HepG2 (cell line): ENCODE measurements around the gene CDC42EP5. TPM values are rescaled to one million over a fixed set of nuclear protein-coding genes. Genes with fewer than 3 reads are reported as not detected.

ENCODE experiments used
- ATAC-seq: fragments of 200-7000 bp; cut with Tn5 transposase; 3 replicates; pipeline ENCODE4 v1.9.1; 2020; ENCODE audit warnings: mild to moderate bottlenecking, moderate library complexity
- BruUV-seq: library from RNA; stranded (reverse); fragments of 400-500 nt; replicated peaks from 2 replicates; lab custom pipeline; 2021; lab: Mats Ljungman, UMichigan
- CTCF ChIA-PET: fragments of 300-600 bp; formaldehyde crosslinking; extraction: SDS; loops from one replicate; lab custom pipeline; 2021; ENCODE audit warnings: low total read pairs, inconsistent platforms, low intra/inter-chr PET ratio; lab: Yijun Ruan, JAX
- POLR2A ChIA-PET: fragments of 350-600 bp; sonication (Branson Sonifier 250); formaldehyde crosslinking; loops from one replicate; lab custom pipeline; 2020; ENCODE audit warnings: antibody characterized with exemption, inconsistent platforms; lab: Yijun Ruan, JAX
- DNase-seq: peaks from one replicate; pipeline ENCODE4 v3.0.0-alpha.2; 2015; ENCODE audit warnings: low spot score
- FAIRE-seq: peaks from 3 replicates; lab custom pipeline; 2011; peaks lifted over from hg19 to GRCh38; lab: Jason Lieb, UNC
- H2AFZ ChIP-seq: one replicate; pipeline ENCODE4 v1.6.1; 2011; ENCODE audit warnings: low read length, inconsistent platforms
- H3K27ac ChIP-seq: fragments of 300-600 bp; 3 replicates; pipeline ENCODE4 v1.8.0; 2011; ENCODE audit warnings: mixed run types, mild to moderate bottlenecking, mixed read lengths, low read length, inconsistent platforms; ENCODE audit not compliant: insufficient read depth; ENCODE audit errors: extremely low read length
- H3K27me3 ChIP-seq, 2 experiments: fragments of 200-600 bp in 1 of 2; 2 replicates in 1 of 2; 3 replicates in 1 of 2; pipeline versions ENCODE4 v1.6.0 to v1.8.0; 2011; ENCODE audit warnings: low read length in 2 of 2, mild to moderate bottlenecking in 2 of 2, moderate library complexity in 2 of 2, inconsistent platforms in 1 of 2; ENCODE audit not compliant: insufficient read depth in 2 of 2, control insufficient read depth in 1 of 2
- H3K36me3 ChIP-seq, 2 experiments: fragments of 200-600 bp in 1 of 2; replicated peaks in 1 of 2; 2 replicates in 1 of 2; 3 replicates in 1 of 2; pipeline versions ENCODE4 v1.5.1 to v1.8.0; 2011; ENCODE audit warnings: low read length in 2 of 2, inconsistent platforms in 1 of 2; ENCODE audit not compliant: insufficient read depth in 2 of 2, control insufficient read depth in 1 of 2
- H3K4me1 ChIP-seq: 2 replicates; pipeline ENCODE4 v1.5.1; 2012; ENCODE audit warnings: low read length, inconsistent platforms; ENCODE audit not compliant: insufficient read depth
- H3K4me2 ChIP-seq: 2 replicates; pipeline ENCODE4 v1.6.0; 2011; ENCODE audit warnings: low read depth, low read length, inconsistent platforms
- H3K4me3 ChIP-seq, 3 experiments: fragments of 200-600 bp in 1 of 3; sonication (generic), shearing (Covaris generic) in 1 of 3; replicated peaks in 1 of 3; 2 replicates each; pipeline ENCODE4 v1.5.1; 2011 to 2016; ENCODE audit warnings: low read length in 3 of 3, inconsistent platforms in 2 of 3, low read depth in 2 of 3, mild to moderate bottlenecking in 2 of 3, control low read depth in 1 of 3, mixed read lengths in 1 of 3; ENCODE audit not compliant: insufficient read depth in 1 of 3
- H3K79me2 ChIP-seq: one replicate; pipeline ENCODE4 v1.6.1; 2011; ENCODE audit warnings: low read length, inconsistent platforms; ENCODE audit not compliant: insufficient read depth
- H3K9ac ChIP-seq: 2 replicates; pipeline ENCODE4 v1.6.0; 2011; ENCODE audit warnings: mild to moderate bottlenecking, low read depth, low read length, inconsistent platforms; ENCODE audit not compliant: insufficient read depth
- H3K9me3 ChIP-seq: 2 replicates; pipeline ENCODE4 v1.5.1; 2012; ENCODE audit warnings: mild to moderate bottlenecking, low read length
- H4K20me1 ChIP-seq: 2 replicates; pipeline ENCODE4 v1.6.0; 2011; ENCODE audit warnings: inconsistent platforms, mild to moderate bottlenecking, low read length, moderate library complexity; ENCODE audit not compliant: insufficient read depth
- ASH2L ChIP-seq: fragments of 300-600, 200-600 bp; sonication (generic); IDR thresholded peaks from 2 replicates; pipeline ENCODE4 v1.7.0; 2017; ENCODE audit warnings: low read depth, mild to moderate bottlenecking, moderate library complexity, mixed read lengths, low read length; ENCODE audit not compliant: insufficient read length
- ATM ChIP-seq: fragments of 450-650 bp; IDR thresholded peaks from 2 replicates; pipeline ENCODE4 v1.7.1; 2017; ENCODE audit warnings: mild to moderate bottlenecking, borderline replicate concordance
- ELF3 ChIP-seq: IDR thresholded peaks from 2 replicates; pipeline ENCODE4 v1.6.1; 2016; ENCODE audit warnings: missing genetic modification reagents, missing compliant biosample characterization
- NFKB2 ChIP-seq: sonication (generic); formaldehyde crosslinking; IDR thresholded peaks from 2 replicates; pipeline ENCODE4 v1.4.0; 2020; ENCODE audit warnings: missing genetic modification reagents, borderline replicate concordance
- NR3C1 ChIP-seq: sonication (generic); formaldehyde crosslinking; IDR thresholded peaks from 2 replicates; pipeline ENCODE4 v1.4.0; 2020; ENCODE audit warnings: missing genetic modification reagents
- SP140L ChIP-seq: sonication (generic); formaldehyde crosslinking; IDR thresholded peaks from 2 replicates; pipeline ENCODE4 v1.4.0; 2020; ENCODE audit warnings: missing genetic modification reagents, borderline replicate concordance
- STAG1 ChIP-seq: sonication (generic); formaldehyde crosslinking; IDR thresholded peaks from 2 replicates; pipeline ENCODE4 v1.4.0; 2020; ENCODE audit warnings: missing genetic modification reagents
- TBP ChIP-seq: sonication (generic); formaldehyde crosslinking; IDR thresholded peaks from 2 replicates; pipeline ENCODE4 v1.5.0; 2020; ENCODE audit warnings: missing genetic modification reagents
- TBX2 ChIP-seq: sonication (generic); formaldehyde crosslinking; IDR thresholded peaks from 2 replicates; pipeline ENCODE4 v1.5.0; 2020; ENCODE audit warnings: missing genetic modification reagents, mild to moderate bottlenecking, borderline replicate concordance
- TCF7 ChIP-seq: sonication (generic); IDR thresholded peaks from 2 replicates; pipeline ENCODE4 v1.6.1; 2016; ENCODE audit warnings: antibody characterized with exemption, low read depth
- ZBTB7B ChIP-seq: sonication (generic); formaldehyde crosslinking; IDR thresholded peaks from 2 replicates; pipeline ENCODE4 v1.4.0; 2020; ENCODE audit warnings: missing genetic modification reagents
- ZFYVE20 ChIP-seq: sonication (generic); formaldehyde crosslinking; IDR thresholded peaks from 2 replicates; pipeline ENCODE4 v1.8.0; 2023; ENCODE audit warnings: low read depth, mild to moderate bottlenecking, moderate library complexity, missing genetic modification reagents, borderline replicate concordance
- ZNF230 ChIP-seq: sonication (generic); formaldehyde crosslinking; IDR thresholded peaks from 2 replicates; pipeline ENCODE4 v1.4.0; 2020; ENCODE audit warnings: mild to moderate bottlenecking, missing genetic modification reagents
- ZNF333 ChIP-seq: sonication (generic); formaldehyde crosslinking; IDR thresholded peaks from 2 replicates; pipeline ENCODE4 v1.4.0; 2020; ENCODE audit warnings: mild to moderate bottlenecking, missing genetic modification reagents, borderline replicate concordance
- ZNF564 ChIP-seq: sonication (generic); formaldehyde crosslinking; IDR thresholded peaks from 2 replicates; pipeline ENCODE4 v1.8.1; 2023; ENCODE audit warnings: mild to moderate bottlenecking, missing genetic modification reagents
- ZNF770 ChIP-seq: sonication (generic); formaldehyde crosslinking; IDR thresholded peaks from 2 replicates; pipeline ENCODE4 v1.5.0; 2020; ENCODE audit warnings: mild to moderate bottlenecking, missing genetic modification reagents
- ZSCAN25 ChIP-seq: sonication (generic); formaldehyde crosslinking; IDR thresholded peaks from 2 replicates; pipeline ENCODE4 v1.8.0; 2022; ENCODE audit warnings: mild to moderate bottlenecking, missing genetic modification reagents
- WGBS: methylation state at CpG from one replicate; pipeline ENCODE4 v1.1.6; 2017; ENCODE audit warnings: low lambda C conversion rate; 5-methylcytosine and 5-hydroxymethylcytosine counted together
- in situ Hi-C: cut with HindIII; loops from 2 replicates; pipeline ENCODE4 v1.10.0; 2017; ENCODE audit warnings: low pct_unique_long_range_greater_than_20kb; ENCODE audit not compliant: extremely low pct_ligation_motif_present
- intact Hi-C: fragments of 100-400 bp; cut with micrococcal nuclease; formaldehyde crosslinking; loops from one replicate; pipeline ENCODE4 v1.10.0; 2022; ENCODE audit not compliant: unreplicated experiment
- polyA plus RNA-seq, 8 experiments: library from polyadenylated mRNA; depleted of rRNA in 3 of 8; stranded (reverse) in 7 of 8; unstranded in 1 of 8; fragments of >200 nt; fragmentation: Illumina TruSeq in 4 of 8; extraction: Trizol in 4 of 8; gene quantifications; 2 replicates each; pipeline versions ENCODE4 v1.2.1 to v1.2.3, GENCODE V29; 2011 to 2016; ENCODE audit warnings: low read depth in 4 of 8, missing spikeins in 1 of 8, mixed read lengths in 1 of 8; ENCODE audit not compliant: insufficient read depth in 1 of 8
- total RNA-seq, 5 experiments: library from RNA; depleted of rRNA; stranded (reverse); fragments of >200 nt; fragmentation: Illumina TruSeq; extraction: Trizol; gene quantifications; 2 replicates each; pipeline ENCODE4 v1.2.3, GENCODE V29; 2016; ENCODE audit warnings: low read depth in 1 of 5
- TF ChIP-seq, protein P1 (sequence below): IDR thresholded peaks from 2 replicates; pipeline ENCODE4 v1.6.1; 2016
- TF ChIP-seq, protein P2 (sequence below): sonication (generic); formaldehyde crosslinking; IDR thresholded peaks from 2 replicates; pipeline ENCODE4 v1.8.1; 2023; ENCODE audit warnings: mild to moderate bottlenecking, inconsistent platforms, moderate library complexity, missing genetic modification reagents, borderline replicate concordance

The CDC42EP5 gene
- total and polyA plus RNA-seq, 2 of the 13 experiments (the other 11 are each of a cell fraction or from before 2014, with no cell fraction given) = 0.41 to 1.6 TPM

- Histone ChIP-seq H3K9me3 (no peaks in the 10 kb centered on the region), H3K4me3 (peak overlapping the region; percentile 35 to 64 (median 43); a peak in 3 of 6 replicates), H2AFZ (no peak overlapping the region), H3K4me2 (peak overlapping the region; percentile 90), H3K27me3 (no peaks in the 10 kb centered on the region), H4K20me1 (no peaks in the 10 kb centered on the region), H3K36me3 (no peaks in the 10 kb centered on the region), H3K9ac (peak overlapping the region; percentile 79), H3K4me1 (peaks cover 63% of the 10 kb centered on the region), H3K27ac (peak overlapping the region; percentile 73), H3K79me2 (no peaks in the 10 kb centered on the region)
- FAIRE-seq (peak; percentile 90), DNase-seq (peak; percentile 97), ATAC-seq (peak; percentile 83)
- in situ Hi-C loops (no loop called here), intact Hi-C loops (no loop called here)
- ChIA-PET CTCF (no interaction called here), POLR2A (interaction anchor here (0.6 to 4.4 kb wide), 17 partner anchors 10 to 283 kb away, joined by 3 to 55 read pairs (median 4); partner anchors contain the start of genes CNOT3, LAIR1, LENG8 and LENG9)
- 13% methylated on average over 9 of the region's 37 CpGs for WGBS
- TSS peak; percentile 62 for BruUV-seq
- TF ChIP-seq TBP (CRISPR knock-in tag) (no peak), ZSCAN25 (CRISPR knock-in tag) (no peak), TCF7 (peak; percentile 17; the same call in 1 of the 2 replicates), ASH2L (peak; percentile 34), NR3C1 (CRISPR knock-in tag) (no peak), SP140L (no peak), ZNF770 (CRISPR knock-in tag) (no peak), ATM (no peak), ZNF564 (peak; percentile 51; the same call in 1 of the 2 replicates), NFKB2 (no peak), TBX2 (CRISPR knock-in tag) (peak; percentile 87), ZFYVE20 (CRISPR knock-in tag) (no peak), STAG1 (CRISPR knock-in tag) (no peak), ELF3 (CRISPR knock-in tag) (peak; percentile 50; the same call in 1 of the 2 replicates), ZBTB7B (CRISPR knock-in tag) (peak; percentile 84; the same call in 1 of the 2 replicates), ZNF333 (no peak), ZNF230 (CRISPR knock-in tag) (no peak)
- TF ChIP-seq, protein P1, sequence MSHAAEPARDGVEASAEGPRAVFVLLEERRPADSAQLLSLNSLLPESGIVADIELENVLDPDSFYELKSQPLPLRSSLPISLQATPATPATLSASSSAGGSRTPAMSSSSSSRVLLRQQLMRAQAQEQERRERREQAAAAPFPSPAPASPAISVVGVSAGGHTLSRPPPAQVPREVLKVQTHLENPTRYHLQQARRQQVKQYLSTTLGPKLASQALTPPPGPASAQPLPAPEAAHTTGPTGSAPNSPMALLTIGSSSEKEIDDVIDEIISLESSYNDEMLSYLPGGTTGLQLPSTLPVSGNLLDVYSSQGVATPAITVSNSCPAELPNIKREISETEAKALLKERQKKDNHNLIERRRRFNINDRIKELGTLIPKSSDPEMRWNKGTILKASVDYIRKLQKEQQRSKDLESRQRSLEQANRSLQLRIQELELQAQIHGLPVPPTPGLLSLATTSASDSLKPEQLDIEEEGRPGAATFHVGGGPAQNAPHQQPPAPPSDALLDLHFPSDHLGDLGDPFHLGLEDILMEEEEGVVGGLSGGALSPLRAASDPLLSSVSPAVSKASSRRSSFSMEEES (CRISPR knock-in tag) = no peak
- TF ChIP-seq, protein P2, sequence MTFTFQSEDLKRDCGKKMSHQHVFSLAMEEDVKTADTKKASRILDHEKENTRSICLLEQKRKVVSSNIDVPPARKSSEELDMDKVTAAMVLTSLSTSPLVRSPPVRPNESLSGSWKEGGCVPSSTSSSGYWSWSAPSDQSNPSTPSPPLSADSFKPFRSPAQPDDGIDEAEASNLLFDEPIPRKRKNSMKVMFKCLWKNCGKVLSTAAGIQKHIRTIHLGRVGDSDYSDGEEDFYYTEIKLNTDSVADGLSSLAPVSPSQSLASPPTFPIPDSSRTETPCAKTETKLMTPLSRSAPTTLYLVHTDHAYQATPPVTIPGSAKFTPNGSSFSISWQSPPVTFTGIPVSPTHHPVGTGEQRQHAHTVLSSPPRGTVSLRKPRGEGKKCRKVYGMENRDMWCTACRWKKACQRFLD (CRISPR knock-in tag) = no peak
Measured at GRCh38 chr19:54420383-54421168, 52.5 kb downstream of the CDC42EP5 start.
